ENCODE data around the gene CEP170B.
"Not testable (repeated sequence)": the region's sequence is repeated elsewhere in the genome, so short reads cannot be mapped to it uniquely, and the experiment has no call there.

The CEP170B gene

DNA sequence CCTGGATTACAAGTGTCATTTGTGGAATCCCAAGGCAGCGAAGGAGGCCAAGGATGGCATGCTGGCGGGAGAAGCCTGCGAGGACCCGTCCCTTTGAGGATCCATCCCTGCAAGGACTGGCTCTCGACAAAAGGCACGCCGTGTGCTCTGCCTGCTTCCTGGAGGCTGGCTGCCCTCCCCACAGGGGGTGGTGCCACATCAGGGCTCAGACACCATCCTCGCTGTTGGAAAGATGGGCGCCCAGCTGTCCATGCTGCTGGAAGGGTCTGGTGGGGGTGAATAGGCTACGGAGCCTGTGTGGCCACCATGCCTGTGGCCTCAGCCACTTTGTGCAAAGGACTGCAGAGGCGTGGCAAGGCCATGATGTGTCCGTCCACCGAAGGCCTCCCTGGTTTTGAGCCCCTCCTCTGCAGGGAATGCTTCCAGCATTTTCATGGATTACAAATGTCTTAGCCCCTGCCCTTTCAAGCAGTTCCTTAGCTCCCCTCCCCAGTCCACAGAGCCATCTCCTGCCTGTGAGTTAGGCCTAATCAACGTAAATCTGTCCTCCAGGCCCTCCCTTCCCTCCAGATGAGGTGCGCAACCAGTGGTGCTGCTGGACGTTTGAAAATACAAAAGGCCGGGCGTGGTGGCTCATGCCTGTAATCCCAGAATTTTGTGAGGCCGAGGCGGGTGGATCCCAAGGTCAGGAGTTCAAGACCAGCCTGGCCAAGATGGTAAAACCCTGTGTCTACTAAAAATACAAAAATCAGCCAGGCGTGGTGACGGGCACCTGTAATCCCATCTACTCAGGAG is 42.0 kb upstream of the CEP170B start:
- Histone ChIP-seq H3K36me3 (peaks cover 19% of the 10 kb centered on the region), H4K20me1 (peaks cover 7% of the 10 kb centered on the region; the same call in 1 of the 2 replicates), H3K4me2 (no peak overlapping the region), H3K9ac (no peak overlapping the region), H3K9me3 (no peaks in the 10 kb centered on the region), H3K27ac (no peak overlapping the region), H3K4me3 (no peak overlapping the region), H3K4me1 (peaks cover 17% of the 10 kb centered on the region), H3K27me3 (peaks cover 23% of the 10 kb centered on the region)
- no peak for TF ChIP-seq Cebpa-rat (IDR thresholded peaks at IDR 0.05)

DNA sequence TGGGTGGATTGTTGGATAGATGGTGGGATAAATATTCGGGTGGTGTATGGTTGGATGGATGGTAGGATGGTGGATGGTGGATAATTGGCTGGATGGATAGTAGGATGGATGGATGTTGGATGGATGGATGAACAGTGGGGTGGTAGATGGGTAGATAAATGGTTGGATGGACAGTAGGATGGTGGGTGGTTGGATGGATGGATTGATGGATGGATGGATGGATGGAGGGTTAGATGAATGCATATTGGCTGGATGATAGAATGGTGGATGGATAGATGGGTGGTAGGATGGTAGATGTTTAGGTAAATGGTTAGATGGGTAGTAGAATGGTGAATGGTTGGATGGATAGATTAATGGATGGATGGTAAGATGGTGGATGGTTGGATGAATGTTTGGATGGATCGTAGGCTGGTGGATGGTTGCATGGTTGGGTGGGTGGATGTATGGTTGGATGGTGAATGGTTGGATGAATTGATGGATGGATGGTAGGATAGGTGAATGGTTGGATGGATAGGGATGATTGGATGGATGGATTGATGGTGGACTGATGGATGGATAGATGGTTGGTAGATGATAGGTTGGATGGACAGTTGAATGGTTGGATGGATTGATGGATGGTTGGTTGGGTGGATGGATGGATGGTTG is 40.6 kb upstream of the CEP170B start:
- H4K20me1 ChIP-seq, result peaks cover 7% of the 10 kb centered on the region; the same call in 1 of the 2 replicates
- H3K9me3 ChIP-seq, result no peaks in the 10 kb centered on the region
- H3K36me3 ChIP-seq, result peaks cover 10% of the 10 kb centered on the region; the same call in 1 of the 2 replicates
- H3K9ac ChIP-seq, result no peak overlapping the region
- H3K4me1 ChIP-seq, result peaks cover 18% of the 10 kb centered on the region
- H3K27ac ChIP-seq, result no peak overlapping the region
- H3K4me3 ChIP-seq, result no peak overlapping the region
- TF ChIP-seq Cebpa-rat (IDR thresholded peaks at IDR 0.05), result no peak
- peaks cover 23% of the 10 kb centered on the region for H3K27me3 ChIP-seq
- H3K4me2 ChIP-seq, result no peak overlapping the region

DNA sequence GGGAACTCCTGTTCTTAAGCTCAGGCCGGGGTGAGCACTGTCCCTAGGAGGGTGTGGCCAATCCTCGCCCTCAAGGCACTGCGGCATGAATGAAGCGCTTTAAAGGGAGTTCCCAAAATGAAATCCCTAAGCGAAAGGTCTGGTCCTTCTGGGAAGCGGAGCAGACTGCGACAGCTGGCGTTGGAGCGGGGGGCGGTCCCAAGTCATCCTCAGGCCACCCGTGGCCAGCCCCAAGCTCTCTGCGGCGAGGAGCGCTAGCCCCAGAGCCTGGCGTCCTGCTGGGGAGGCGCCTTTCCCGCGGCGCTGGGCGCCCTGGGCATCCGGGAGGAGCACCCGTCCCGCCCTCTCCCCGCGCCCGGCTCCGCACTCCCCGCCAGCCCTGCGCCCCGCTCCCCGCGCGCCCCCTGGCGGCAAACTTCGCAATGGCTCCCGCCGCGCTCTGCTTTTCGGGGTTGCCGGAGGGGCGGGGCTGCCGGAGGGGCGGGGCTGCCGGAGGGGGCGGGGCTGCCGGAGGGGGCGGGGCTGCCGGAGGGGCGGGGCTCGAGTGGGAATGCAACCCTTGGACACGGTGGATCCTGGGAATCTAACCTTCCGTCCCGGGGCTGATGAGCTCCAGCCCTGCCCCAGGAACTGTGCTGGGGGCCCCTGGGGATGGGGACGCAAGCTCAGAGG is 38.7 kb upstream of the CEP170B start:
- peaks cover 7% of the 10 kb centered on the region; the same call in 1 of the 2 replicates for H4K20me1 ChIP-seq
- no peaks in the 10 kb centered on the region for H3K9me3 ChIP-seq
- no peak overlapping the region for H3K27ac ChIP-seq
- TF ChIP-seq Cebpa-rat (IDR thresholded peaks at IDR 0.05), result no peak
- peak overlapping the region; percentile 74 for H3K9ac ChIP-seq
- peak overlapping the region; percentile 100 for H3K4me2 ChIP-seq
- peaks cover 18% of the 10 kb centered on the region for H3K4me1 ChIP-seq
- H3K4me3 ChIP-seq, result peak overlapping the region; percentile 69
- H3K27me3 ChIP-seq, result peaks cover 23% of the 10 kb centered on the region
- H3K36me3 ChIP-seq, result peaks cover 4% of the 10 kb centered on the region; the same call in 1 of the 2 replicates

DNA sequence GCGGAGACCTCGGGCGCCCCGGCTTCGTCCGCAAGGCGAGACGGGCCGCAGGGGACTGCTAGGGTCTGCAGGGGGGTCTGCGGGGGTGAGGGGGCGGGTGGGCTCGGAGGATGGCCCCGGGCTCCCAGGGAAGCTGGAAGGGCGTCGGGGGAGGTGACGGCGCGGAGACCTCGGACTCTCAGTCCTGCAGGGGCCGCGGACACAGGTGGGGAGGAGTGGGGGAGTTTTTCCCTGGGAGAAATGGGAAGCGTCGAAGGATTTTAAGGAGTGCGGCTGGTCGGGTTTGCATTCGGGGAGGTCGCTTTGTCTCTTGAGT is 38.2 kb upstream of the CEP170B start:
- Histone ChIP-seq H3K36me3 (no peaks in the 10 kb centered on the region; the same call in 1 of the 2 replicates), H3K4me3 (peak overlapping the region; percentile 69), H3K9ac (no peak overlapping the region), H3K4me1 (peaks cover 18% of the 10 kb centered on the region), H3K9me3 (no peaks in the 10 kb centered on the region), H3K4me2 (peak overlapping the region; percentile 83), H4K20me1 (peaks cover 7% of the 10 kb centered on the region; the same call in 1 of the 2 replicates), H3K27ac (no peak overlapping the region), H3K27me3 (peaks cover 23% of the 10 kb centered on the region)
- TF ChIP-seq Cebpa-rat (IDR thresholded peaks at IDR 0.05), result no peak

DNA sequence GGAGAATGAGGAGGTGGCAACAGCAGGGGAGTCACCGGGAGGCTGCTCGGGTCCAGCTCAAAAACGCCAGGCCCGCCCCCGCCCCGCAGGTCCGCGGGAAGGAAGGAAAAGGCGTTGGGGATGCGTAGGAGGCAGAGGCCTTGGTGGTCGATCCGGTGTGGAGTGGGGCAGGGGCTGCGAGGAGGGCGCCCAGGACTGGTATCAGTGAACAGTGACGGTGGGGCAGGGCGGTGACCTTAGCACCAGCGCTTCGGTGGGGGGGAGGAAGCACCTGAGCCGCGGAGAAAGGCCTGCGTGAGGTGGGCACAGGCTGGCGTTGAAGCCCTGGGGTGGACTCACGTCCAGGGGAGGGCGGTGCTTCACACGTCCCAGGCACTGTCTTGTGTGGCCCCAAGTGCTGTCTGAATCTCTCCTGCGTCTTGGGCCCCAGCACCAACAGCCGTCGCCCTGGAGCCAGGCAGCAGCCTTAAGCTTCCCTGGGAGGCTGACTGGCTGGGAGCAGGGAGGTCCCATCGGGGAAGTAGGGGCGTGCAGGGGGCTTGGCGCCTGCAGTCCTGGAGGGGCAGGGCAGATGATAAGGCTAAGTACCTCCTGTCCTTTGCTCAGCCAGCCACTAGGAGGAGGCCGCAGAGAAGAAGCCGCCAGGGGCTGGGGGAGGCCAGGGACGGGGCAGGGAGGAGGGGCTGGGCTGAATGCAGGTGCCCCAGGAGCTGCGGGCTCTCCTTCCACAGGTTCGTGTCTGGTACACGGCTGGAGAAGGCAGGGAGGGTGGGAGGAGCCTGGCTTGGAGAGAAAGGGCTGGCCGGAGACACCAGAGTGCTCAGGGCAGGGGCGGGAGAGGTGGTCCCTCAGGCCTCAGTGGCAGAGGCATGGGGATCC is 37.7 kb upstream of the CEP170B start:
- Histone ChIP-seq H3K36me3 (no peaks in the 10 kb centered on the region; the same call in 1 of the 2 replicates), H3K27me3 (peaks cover 23% of the 10 kb centered on the region), H3K4me3 (peak overlapping the region; percentile 69), H3K27ac (no peak overlapping the region), H3K4me2 (peak overlapping the region; percentile 83), H4K20me1 (peaks cover 7% of the 10 kb centered on the region; the same call in 1 of the 2 replicates), H3K9me3 (no peaks in the 10 kb centered on the region), H3K9ac (peak overlapping the region; percentile 31; the same call in 1 of the 2 replicates), H3K4me1 (peaks cover 18% of the 10 kb centered on the region)
- TF ChIP-seq Cebpa-rat (IDR thresholded peaks at IDR 0.05), result no peak

DNA sequence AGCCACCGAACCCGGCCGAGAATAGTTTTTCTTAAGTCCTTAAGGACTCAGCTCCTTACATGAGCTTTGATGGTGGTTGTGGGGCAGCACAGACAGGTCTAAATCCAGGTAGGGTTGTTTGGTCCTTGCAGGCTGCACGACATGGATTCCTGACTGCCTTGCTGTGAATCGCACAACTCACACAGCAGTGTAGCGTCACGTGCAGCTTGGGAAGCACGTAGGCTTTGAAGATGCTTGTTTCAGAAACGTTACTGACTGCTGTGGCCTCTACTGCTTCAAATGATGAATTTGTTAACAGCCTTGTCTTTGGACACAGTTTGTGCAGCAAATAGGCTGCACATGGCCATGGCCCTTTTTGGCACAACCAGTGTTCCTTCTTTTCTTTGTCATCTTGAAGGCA is 34.3 kb upstream of the CEP170B start:
- no peaks in the 10 kb centered on the region for H3K9me3 ChIP-seq
- peaks cover 7% of the 10 kb centered on the region; the same call in 1 of the 2 replicates for H4K20me1 ChIP-seq
- H3K9ac ChIP-seq, result no peak overlapping the region
- H3K36me3 ChIP-seq, result no peaks in the 10 kb centered on the region
- peaks cover 12% of the 10 kb centered on the region for H3K27me3 ChIP-seq
- no peak overlapping the region for H3K27ac ChIP-seq
- peaks cover 14% of the 10 kb centered on the region for H3K4me1 ChIP-seq
- H3K4me3 ChIP-seq, result no peak overlapping the region
- no peak overlapping the region for H3K4me2 ChIP-seq
- no peak for TF ChIP-seq Cebpa-rat (IDR thresholded peaks at IDR 0.05)

DNA sequence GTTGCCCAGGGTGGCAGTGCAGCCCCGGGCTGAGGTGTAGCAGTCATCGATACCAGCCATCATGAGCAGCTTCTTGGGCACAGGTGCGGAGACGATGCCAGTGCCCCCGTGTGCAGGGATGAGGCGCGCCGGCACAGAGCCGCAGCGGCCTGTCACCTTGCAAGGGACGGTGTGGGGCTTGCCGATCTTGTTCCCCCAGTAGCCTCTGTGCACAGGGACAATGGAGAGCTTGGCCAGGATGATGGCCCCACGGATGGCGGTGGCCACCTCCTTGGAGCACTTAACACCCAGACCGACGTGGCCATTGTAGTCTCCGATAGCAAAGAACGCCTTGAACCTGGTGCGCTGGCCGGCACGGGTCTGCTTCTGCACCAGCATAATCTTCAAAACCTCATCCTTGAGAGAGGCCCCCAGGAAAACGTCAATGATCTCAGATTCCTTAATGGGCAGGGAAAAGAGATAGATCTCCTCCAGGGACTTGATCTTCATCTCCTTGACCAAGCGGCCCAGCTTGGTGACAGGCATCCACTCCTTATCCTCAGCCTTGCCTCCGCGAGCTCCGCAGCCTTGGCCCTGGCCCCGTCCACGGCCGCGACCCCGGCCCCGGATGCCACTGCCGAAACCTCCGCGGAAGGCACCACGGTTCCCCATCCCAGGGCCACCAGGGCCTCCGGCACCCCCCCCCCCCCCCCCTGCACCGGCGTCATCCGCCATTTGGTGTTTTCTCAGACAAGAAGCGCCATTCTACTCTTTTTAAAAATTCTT is 28.7 kb upstream of the CEP170B start:
- H3K36me3 ChIP-seq, H3K9me3 ChIP-seq, H3K9ac ChIP-seq, H3K27ac ChIP-seq, H3K4me2 ChIP-seq, H3K4me3 ChIP-seq, H3K4me1 ChIP-seq, H4K20me1 ChIP-seq, H3K27me3 ChIP-seq: not testable (repeated sequence)

DNA sequence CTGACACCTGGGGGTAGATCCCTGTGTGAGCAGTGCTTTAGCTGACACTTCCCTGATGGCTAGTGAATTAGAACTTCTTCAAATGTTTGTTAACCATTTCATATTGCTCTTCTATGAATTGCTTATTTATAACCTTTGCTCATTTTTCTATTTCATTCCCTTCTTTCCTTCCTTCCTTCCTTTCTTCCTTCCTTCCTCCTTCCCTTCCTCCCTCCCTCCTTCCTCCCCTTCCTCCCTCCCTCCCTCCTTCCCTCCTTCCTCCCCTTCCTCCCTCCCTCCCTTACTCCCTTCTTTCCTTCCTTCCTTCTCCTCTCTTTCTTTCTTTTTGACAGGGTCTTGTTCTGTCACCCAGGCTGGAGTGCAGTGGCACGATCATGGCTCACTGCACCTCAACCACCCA is 23.3 kb upstream of the CEP170B start:
- Histone ChIP-seq H3K9me3 (peaks cover 8% of the 10 kb centered on the region; the same call in 1 of the 2 replicates), H3K27me3 (peaks cover 53% of the 10 kb centered on the region), H3K9ac (no peak overlapping the region), H4K20me1 (peaks cover 27% of the 10 kb centered on the region), H3K27ac (no peak overlapping the region), H3K4me2 (no peak overlapping the region), H3K4me3 (no peak overlapping the region), H3K4me1 (peaks cover 6% of the 10 kb centered on the region; the same call in 1 of the 2 replicates), H3K36me3 (no peaks in the 10 kb centered on the region)
- no peak for TF ChIP-seq Cebpa-rat (IDR thresholded peaks at IDR 0.05)

Measured in BLaER1 (cell line).